Endothelial cell of umbilical vein (primary cell): ENCODE data around the gene CCDC3. TPM values are rescaled to one million over a fixed set of nuclear protein-coding genes. Genes with fewer than 3 reads are reported as not detected.

Experiments
- BruUV-seq: library from RNA; stranded (reverse); fragments of 400-500 nt; replicated peaks from 2 replicates; lab custom pipeline; 2021; lab: Mats Ljungman, UMichigan
- CTCF ChIA-PET: fragments of 300-600, 350-600 bp; sonication (Branson Sonifier 250); formaldehyde crosslinking; loops from one replicate; lab custom pipeline; 2021; ENCODE audit warnings: antibody characterized with exemption, inconsistent platforms; lab: Charles Lee
- POLR2A ChIA-PET: fragments of 300-600, 350-600 bp; sonication (Branson Sonifier 250); formaldehyde crosslinking; loops from one replicate; lab custom pipeline; 2021; ENCODE audit warnings: antibody characterized with exemption, inconsistent platforms; lab: Charles Lee
- DNase-seq: peaks from one replicate; pipeline ENCODE4 v3.0.0-alpha.2; 2011; ENCODE audit warnings: low read depth, low spot score
- FAIRE-seq: peaks from 2 replicates; lab custom pipeline; 2011; peaks lifted over from hg19 to GRCh38; lab: Jason Lieb, UNC
- H2AFZ ChIP-seq: 2 replicates; pipeline ENCODE4 v1.6.0; 2012; ENCODE audit warnings: low read depth, low read length, control low read depth, inconsistent platforms
- H3K27ac ChIP-seq: 2 replicates; pipeline ENCODE4 v1.5.1; 2011; ENCODE audit warnings: low read depth, mild to moderate bottlenecking, control low read depth, low read length, moderate library complexity; ENCODE audit not compliant: insufficient read depth
- H3K27me3 ChIP-seq, 2 experiments: 2 replicates each; pipeline versions ENCODE4 v1.6.0 to v1.6.1; 2011; ENCODE audit warnings: low read length in 2 of 2, mixed read lengths in 1 of 2; ENCODE audit not compliant: control insufficient read depth in 2 of 2, insufficient read depth in 2 of 2
- H3K36me3 ChIP-seq, 2 experiments: 2 replicates in 1 of 2; 3 replicates in 1 of 2; pipeline ENCODE4 v1.5.1; 2011; ENCODE audit warnings: low read length in 2 of 2, mild to moderate bottlenecking in 1 of 2, moderate library complexity in 1 of 2; ENCODE audit not compliant: control insufficient read depth in 2 of 2, insufficient read depth in 2 of 2; ENCODE audit errors: extremely low read depth in 1 of 2
- H3K4me1 ChIP-seq: 3 replicates; pipeline ENCODE4 v1.5.1; 2011; ENCODE audit warnings: mild to moderate bottlenecking, low read length; ENCODE audit not compliant: control insufficient read depth, insufficient read depth; ENCODE audit errors: extremely low read depth
- H3K4me2 ChIP-seq: 2 replicates; pipeline ENCODE4 v1.6.1; 2011; ENCODE audit warnings: low read length, control low read depth, mixed read lengths; ENCODE audit not compliant: insufficient read depth
- H3K4me3 ChIP-seq, 3 experiments: fragments of 200-600 bp in 1 of 3; sonication (generic), shearing (Covaris generic) in 1 of 3; replicated peaks in 1 of 3; 2 replicates each; pipeline ENCODE4 v1.5.1; 2011 to 2016; ENCODE audit warnings: control low read depth in 3 of 3, low read length in 3 of 3, mild to moderate bottlenecking in 2 of 3, inconsistent platforms in 1 of 3, low read depth in 1 of 3, moderate library complexity in 1 of 3; ENCODE audit not compliant: insufficient read depth in 1 of 3
- H3K79me2 ChIP-seq: 2 replicates; pipeline ENCODE4 v1.6.0; 2012; ENCODE audit warnings: low read length, inconsistent platforms; ENCODE audit not compliant: control insufficient read depth, insufficient read depth
- H3K9ac ChIP-seq: replicated peaks from 2 replicates; pipeline ENCODE3; 2011; ENCODE audit warnings: low read length, control low read depth; ENCODE audit not compliant: insufficient read depth; ENCODE audit errors: extremely low read depth
- H3K9me1 ChIP-seq: replicated peaks from 3 replicates; pipeline ENCODE4 v1.6.0; 2011; ENCODE audit warnings: mild to moderate bottlenecking, low read length; ENCODE audit not compliant: control insufficient read depth, insufficient read depth; ENCODE audit errors: extremely low read depth
- H3K9me3 ChIP-seq: replicated peaks from 2 replicates; pipeline ENCODE4 v1.5.1; 2012; ENCODE audit warnings: low read length, inconsistent platforms; ENCODE audit not compliant: control insufficient read depth, insufficient read depth
- H4K20me1 ChIP-seq: replicated peaks from 2 replicates; pipeline ENCODE3; 2011; ENCODE audit warnings: mild to moderate bottlenecking, low read length; ENCODE audit not compliant: control insufficient read depth, insufficient read depth; ENCODE audit errors: extremely low read depth
- EZH2 ChIP-seq: IDR thresholded peaks from 2 replicates; pipeline ENCODE4 v1.6.1; 2012; ENCODE audit warnings: borderline replicate concordance, low read depth, mild to moderate bottlenecking, moderate library complexity, low read length, inconsistent platforms; ENCODE audit not compliant: severe bottlenecking
- FOS ChIP-seq: IDR thresholded peaks from 2 replicates; pipeline ENCODE4 v1.6.1; 2011; ENCODE audit warnings: mild to moderate bottlenecking, low read length, moderate library complexity, borderline replicate concordance; ENCODE audit not compliant: insufficient read depth
- GATA2 ChIP-seq: IDR thresholded peaks from 2 replicates; pipeline ENCODE4 v1.7.0; 2011; ENCODE audit warnings: low read depth, mild to moderate bottlenecking, moderate library complexity, mixed read lengths, low read length; ENCODE audit not compliant: insufficient read length, insufficient read depth
- JUN ChIP-seq: IDR thresholded peaks from 2 replicates; pipeline ENCODE4 v1.6.1; 2011; ENCODE audit warnings: borderline replicate concordance, low read depth; ENCODE audit not compliant: insufficient read length, insufficient read depth
- MYC ChIP-seq: IDR thresholded peaks from one replicate; pipeline ENCODE4 v1.6.1; 2011; ENCODE audit warnings: mild to moderate bottlenecking, low read depth, low read length
- POLR2A ChIP-seq: IDR thresholded peaks from 2 replicates; pipeline ENCODE4 v1.6.1; 2012; ENCODE audit warnings: low read depth, mild to moderate bottlenecking, control low read depth, low read length
- POLR2AphosphoS5 ChIP-seq: IDR thresholded peaks from 2 replicates; pipeline ENCODE4 v1.6.1; 2012; ENCODE audit warnings: low read depth, mild to moderate bottlenecking, control low read depth, low read length, moderate library complexity; ENCODE audit not compliant: insufficient read depth
- dilution Hi-C: fragments of 300-500 bp; cut with MboI; formaldehyde crosslinking; loops from one replicate; pipeline ENCODE4 v1.15.0; 2019; ENCODE audit warnings: low sequenced_read_pairs; ENCODE audit not compliant: extremely low pct_ligation_motif_present
- intact Hi-C: fragments of 100-400 bp; cut with micrococcal nuclease; formaldehyde crosslinking; loops from one replicate; pipeline ENCODE4 v1.10.0; 2022
- polyA plus RNA-seq, 4 experiments: library from polyadenylated mRNA; depleted of rRNA in 3 of 4; stranded (reverse) in 3 of 4; unstranded in 1 of 4; fragments of >200 nt; gene quantifications; 2 replicates each; pipeline versions ENCODE4 v1.2.1 to v1.2.3, GENCODE V29; 2011 to 2012; ENCODE audit warnings: missing spikeins in 1 of 4
- total RNA-seq: library from RNA; stranded (reverse); gene quantifications from 2 replicates; pipeline ENCODE4 v1.2.3, GENCODE V29; 2021
- TF ChIP-seq, protein P1 (sequence below): IDR thresholded peaks from 2 replicates; pipeline ENCODE4 v1.6.1; 2011; ENCODE audit not compliant: insufficient read depth, insufficient read length
- TF ChIP-seq, protein P2 (sequence below), 2 donors: IDR thresholded peaks; 1 replicate in 1 of 2; 2 replicates in 1 of 2; pipeline ENCODE4 v1.5.1; 2011; ENCODE audit warnings: low read length in 2 of 2, mild to moderate bottlenecking in 2 of 2, moderate library complexity in 2 of 2, control low read depth in 1 of 2, inconsistent platforms in 1 of 2, low read depth in 1 of 2; ENCODE audit not compliant: insufficient read depth in 1 of 2; ENCODE audit errors: extremely low read depth in 1 of 2

Gene CCDC3
- total and polyA plus RNA-seq, 2 donors (not counting 3 experiments of a cell fraction or from before 2014, with no cell fraction given) = 0.90 to 1.4 TPM

DNA sequence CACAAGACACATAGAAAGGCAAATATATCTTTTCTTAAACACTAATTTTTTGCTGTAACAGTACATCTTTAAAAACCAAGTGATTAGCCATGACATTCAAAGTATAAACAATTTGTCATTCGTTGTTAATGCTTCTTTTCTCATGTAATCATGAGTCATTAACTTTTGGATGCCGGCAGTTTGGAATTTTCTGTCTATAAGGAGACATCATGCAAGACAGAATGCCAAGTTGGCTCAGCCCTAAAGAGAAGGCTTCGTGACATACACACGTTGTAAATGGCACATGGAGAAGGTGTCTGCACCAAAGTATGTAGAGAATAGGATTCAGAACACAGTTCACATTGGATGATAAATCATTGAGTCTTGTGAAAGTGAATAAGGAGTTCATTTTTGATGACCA lies 35.9 kb downstream of the CCDC3 start:
- H3K9me1 ChIP-seq = no peaks in the 10 kb centered on the region
- H3K4me1 ChIP-seq = no peaks in the 10 kb centered on the region
- no peak overlapping the region for H3K27ac ChIP-seq
- no peak overlapping the region for H2AFZ ChIP-seq
- ChIA-PET POLR2A (no interaction called here), CTCF (no interaction called here)
- H3K36me3 ChIP-seq = no peaks in the 10 kb centered on the region
- peaks cover 3 to 6% of the 10 kb centered on the region in 2 experiments for H3K27me3 ChIP-seq
- no peaks in the 10 kb centered on the region for H3K79me2 ChIP-seq
- no peak for TF ChIP-seq POLR2A
- no peak overlapping the region for H3K9ac ChIP-seq
- no peak overlapping the region for H3K4me2 ChIP-seq
- DNase-seq = no peak
- no peak overlapping the region for H3K4me3 ChIP-seq
- dilution Hi-C loops (no loop called here), intact Hi-C loops (no loop called here)
- no peaks in the 10 kb centered on the region for H4K20me1 ChIP-seq
- no peaks in the 10 kb centered on the region for H3K9me3 ChIP-seq
- FAIRE-seq = no peak
- BruUV-seq = no TSS peak

DNA sequence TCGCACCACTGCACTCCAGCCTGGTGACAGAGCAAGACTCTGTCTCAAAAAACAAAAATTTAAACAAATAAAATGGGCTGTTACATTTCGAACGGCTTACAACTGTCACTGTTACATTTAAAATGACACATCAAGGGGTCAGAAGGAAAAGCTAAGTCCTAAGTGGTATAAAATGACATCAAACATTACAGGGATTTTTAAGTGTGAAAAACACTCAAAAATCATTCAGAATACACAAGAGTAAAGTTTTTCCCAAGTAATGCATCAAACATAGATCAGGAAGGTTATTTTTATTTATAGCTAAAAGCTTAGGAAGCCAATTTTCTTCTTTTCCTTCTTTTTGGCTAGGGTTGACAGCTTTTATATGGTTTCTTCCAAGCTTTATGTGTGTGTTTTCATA lies 39.0 kb downstream of the CCDC3 start:
- H4K20me1 ChIP-seq = no peaks in the 10 kb centered on the region
- POLR2A ChIA-PET = no interaction called here
- no peak for FAIRE-seq

More for the DNA sequence above, 39.0 kb downstream of the CCDC3 start:
- intact Hi-C loops = no loop called here
- H3K27ac ChIP-seq = no peak overlapping the region
- H2AFZ ChIP-seq = no peak overlapping the region
- H3K4me2 ChIP-seq = no peak overlapping the region
- no peak overlapping the region for H3K4me3 ChIP-seq
- no TSS peak for BruUV-seq
- CTCF ChIA-PET = no interaction called here
- H3K9ac ChIP-seq = no peak overlapping the region
- H3K4me1 ChIP-seq = no peaks in the 10 kb centered on the region
- dilution Hi-C loops = no loop called here
- no peak for DNase-seq
- no peaks in the 10 kb centered on the region for H3K79me2 ChIP-seq
- no peaks in the 10 kb centered on the region for H3K9me1 ChIP-seq
- H3K36me3 ChIP-seq = no peaks in the 10 kb centered on the region
- TF ChIP-seq POLR2A (no peak), JUN (no peak), EZH2 (no peak), MYC (no peak), FOS (no peak), GATA2 (no peak), POLR2AphosphoS5 (no peak)
- TF ChIP-seq, protein P1, sequence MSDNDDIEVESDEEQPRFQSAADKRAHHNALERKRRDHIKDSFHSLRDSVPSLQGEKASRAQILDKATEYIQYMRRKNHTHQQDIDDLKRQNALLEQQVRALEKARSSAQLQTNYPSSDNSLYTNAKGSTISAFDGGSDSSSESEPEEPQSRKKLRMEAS = no peak
- TF ChIP-seq, protein P2, sequence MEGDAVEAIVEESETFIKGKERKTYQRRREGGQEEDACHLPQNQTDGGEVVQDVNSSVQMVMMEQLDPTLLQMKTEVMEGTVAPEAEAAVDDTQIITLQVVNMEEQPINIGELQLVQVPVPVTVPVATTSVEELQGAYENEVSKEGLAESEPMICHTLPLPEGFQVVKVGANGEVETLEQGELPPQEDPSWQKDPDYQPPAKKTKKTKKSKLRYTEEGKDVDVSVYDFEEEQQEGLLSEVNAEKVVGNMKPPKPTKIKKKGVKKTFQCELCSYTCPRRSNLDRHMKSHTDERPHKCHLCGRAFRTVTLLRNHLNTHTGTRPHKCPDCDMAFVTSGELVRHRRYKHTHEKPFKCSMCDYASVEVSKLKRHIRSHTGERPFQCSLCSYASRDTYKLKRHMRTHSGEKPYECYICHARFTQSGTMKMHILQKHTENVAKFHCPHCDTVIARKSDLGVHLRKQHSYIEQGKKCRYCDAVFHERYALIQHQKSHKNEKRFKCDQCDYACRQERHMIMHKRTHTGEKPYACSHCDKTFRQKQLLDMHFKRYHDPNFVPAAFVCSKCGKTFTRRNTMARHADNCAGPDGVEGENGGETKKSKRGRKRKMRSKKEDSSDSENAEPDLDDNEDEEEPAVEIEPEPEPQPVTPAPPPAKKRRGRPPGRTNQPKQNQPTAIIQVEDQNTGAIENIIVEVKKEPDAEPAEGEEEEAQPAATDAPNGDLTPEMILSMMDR (IDR thresholded peaks at IDR 0.05; ENCODE audit: extremely low read depth in 1 of 2, insufficient read depth in 1 of 2, low read depth in 1 of 2, low read length in 2 of 2) = no peak
- peaks cover 3 to 8% of the 10 kb centered on the region in 2 experiments for H3K27me3 ChIP-seq
- no peaks in the 10 kb centered on the region for H3K9me3 ChIP-seq
